SK-N-SH treated with all-trans-retinoic acid at 6 μM for 48 hours (cell line): Measurements from ENCODE around the gene SEZ6L.

Source experiments
- ARNTL ChIP-seq: fragments of 450-650 bp; formaldehyde crosslinking; IDR thresholded peaks from 2 replicates; pipeline ENCODE4 v1.5.0; 2020; ENCODE audit warnings: low read depth, mild to moderate bottlenecking, moderate library complexity, borderline replicate concordance
- GLIS3 ChIP-seq: fragments of 250-450 bp; sonication (Bioruptor Pico); IDR thresholded peaks from 2 replicates; pipeline ENCODE4 v1.5.0; 2020; ENCODE audit warnings: mild to moderate bottlenecking, moderate library complexity
- OSR1 ChIP-seq: fragments of 250-450 bp; sonication (Bioruptor Pico); IDR thresholded peaks from 2 replicates; pipeline ENCODE4 v1.8.0; 2022; ENCODE audit warnings: moderate library complexity, mild to moderate bottlenecking, inconsistent platforms
- TOX ChIP-seq: fragments of 250-450 bp; sonication (Bioruptor Pico); IDR thresholded peaks from 2 replicates; pipeline ENCODE4 v1.8.0; 2021; ENCODE audit warnings: mild to moderate bottlenecking, moderate library complexity, borderline replicate concordance
- ZC3H10 ChIP-seq: fragments of 250-450 bp; sonication (Bioruptor Pico); IDR thresholded peaks from 2 replicates; pipeline ENCODE4 v1.5.1; 2021; ENCODE audit warnings: mild to moderate bottlenecking, moderate library complexity
- ZNF8 ChIP-seq: fragments of 450-650 bp; formaldehyde crosslinking; IDR thresholded peaks from 2 replicates; pipeline ENCODE4 v1.5.0; 2020; ENCODE audit warnings: mild to moderate bottlenecking, moderate library complexity
- TF ChIP-seq, protein P1 (sequence below): fragments of 250-450 bp; sonication (Bioruptor Pico); IDR thresholded peaks from 2 replicates; pipeline ENCODE4 v1.8.0; 2020; ENCODE audit warnings: mild to moderate bottlenecking, moderate library complexity, borderline replicate concordance
- TF ChIP-seq, protein P2 (sequence below): fragments of 250-450 bp; sonication (Bioruptor Pico); IDR thresholded peaks from 2 replicates; pipeline ENCODE4 v1.5.1; 2021; ENCODE audit warnings: mild to moderate bottlenecking, moderate library complexity
- TF ChIP-seq, protein P3 (sequence below): fragments of 250-450 bp; sonication (Bioruptor Pico); IDR thresholded peaks from 2 replicates; pipeline ENCODE4 v1.5.0; 2020; ENCODE audit warnings: mild to moderate bottlenecking, moderate library complexity

DNA sequence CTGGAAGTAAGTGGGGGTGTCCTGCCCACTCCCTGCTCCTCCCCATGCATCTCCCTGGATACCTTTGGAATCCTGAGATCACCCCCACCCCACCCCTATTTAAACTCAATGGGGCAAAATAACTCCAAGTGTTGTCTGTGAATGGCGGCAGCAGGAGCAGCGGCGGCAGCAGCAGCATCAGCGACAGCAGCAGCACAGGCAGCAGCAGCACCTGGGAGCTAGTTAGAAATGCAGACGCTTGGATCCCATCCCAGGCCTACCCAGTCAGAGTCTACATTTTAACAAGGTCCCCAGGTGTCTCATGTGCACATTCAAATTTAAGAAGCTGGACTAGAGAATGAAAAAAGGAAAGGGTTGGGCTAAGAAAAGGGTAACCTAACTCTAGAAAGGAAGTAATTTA lies 82.6 kb downstream of the SEZ6L start:
- TF ChIP-seq, protein P1, sequence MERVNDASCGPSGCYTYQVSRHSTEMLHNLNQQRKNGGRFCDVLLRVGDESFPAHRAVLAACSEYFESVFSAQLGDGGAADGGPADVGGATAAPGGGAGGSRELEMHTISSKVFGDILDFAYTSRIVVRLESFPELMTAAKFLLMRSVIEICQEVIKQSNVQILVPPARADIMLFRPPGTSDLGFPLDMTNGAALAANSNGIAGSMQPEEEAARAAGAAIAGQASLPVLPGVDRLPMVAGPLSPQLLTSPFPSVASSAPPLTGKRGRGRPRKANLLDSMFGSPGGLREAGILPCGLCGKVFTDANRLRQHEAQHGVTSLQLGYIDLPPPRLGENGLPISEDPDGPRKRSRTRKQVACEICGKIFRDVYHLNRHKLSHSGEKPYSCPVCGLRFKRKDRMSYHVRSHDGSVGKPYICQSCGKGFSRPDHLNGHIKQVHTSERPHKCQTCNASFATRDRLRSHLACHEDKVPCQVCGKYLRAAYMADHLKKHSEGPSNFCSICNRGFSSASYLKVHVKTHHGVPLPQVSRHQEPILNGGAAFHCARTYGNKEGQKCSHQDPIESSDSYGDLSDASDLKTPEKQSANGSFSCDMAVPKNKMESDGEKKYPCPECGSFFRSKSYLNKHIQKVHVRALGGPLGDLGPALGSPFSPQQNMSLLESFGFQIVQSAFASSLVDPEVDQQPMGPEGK (CRISPR knock-in tag) = no peak
- TF ChIP-seq ARNTL (CRISPR knock-in tag) (no peak), GLIS3 (CRISPR knock-in tag) (no peak), ZNF8 (no peak), TOX (CRISPR knock-in tag) (no peak), OSR1 (CRISPR knock-in tag) (no peak), ZC3H10 (CRISPR knock-in tag) (no peak)
- TF ChIP-seq, protein P2, sequence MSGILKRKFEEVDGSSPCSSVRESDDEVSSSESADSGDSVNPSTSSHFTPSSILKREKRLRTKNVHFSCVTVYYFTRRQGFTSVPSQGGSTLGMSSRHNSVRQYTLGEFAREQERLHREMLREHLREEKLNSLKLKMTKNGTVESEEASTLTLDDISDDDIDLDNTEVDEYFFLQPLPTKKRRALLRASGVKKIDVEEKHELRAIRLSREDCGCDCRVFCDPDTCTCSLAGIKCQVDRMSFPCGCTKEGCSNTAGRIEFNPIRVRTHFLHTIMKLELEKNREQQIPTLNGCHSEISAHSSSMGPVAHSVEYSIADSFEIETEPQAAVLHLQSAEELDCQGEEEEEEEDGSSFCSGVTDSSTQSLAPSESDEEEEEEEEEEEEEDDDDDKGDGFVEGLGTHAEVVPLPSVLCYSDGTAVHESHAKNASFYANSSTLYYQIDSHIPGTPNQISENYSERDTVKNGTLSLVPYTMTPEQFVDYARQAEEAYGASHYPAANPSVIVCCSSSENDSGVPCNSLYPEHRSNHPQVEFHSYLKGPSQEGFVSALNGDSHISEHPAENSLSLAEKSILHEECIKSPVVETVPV (CRISPR knock-in tag) = no peak
- TF ChIP-seq, protein P3, sequence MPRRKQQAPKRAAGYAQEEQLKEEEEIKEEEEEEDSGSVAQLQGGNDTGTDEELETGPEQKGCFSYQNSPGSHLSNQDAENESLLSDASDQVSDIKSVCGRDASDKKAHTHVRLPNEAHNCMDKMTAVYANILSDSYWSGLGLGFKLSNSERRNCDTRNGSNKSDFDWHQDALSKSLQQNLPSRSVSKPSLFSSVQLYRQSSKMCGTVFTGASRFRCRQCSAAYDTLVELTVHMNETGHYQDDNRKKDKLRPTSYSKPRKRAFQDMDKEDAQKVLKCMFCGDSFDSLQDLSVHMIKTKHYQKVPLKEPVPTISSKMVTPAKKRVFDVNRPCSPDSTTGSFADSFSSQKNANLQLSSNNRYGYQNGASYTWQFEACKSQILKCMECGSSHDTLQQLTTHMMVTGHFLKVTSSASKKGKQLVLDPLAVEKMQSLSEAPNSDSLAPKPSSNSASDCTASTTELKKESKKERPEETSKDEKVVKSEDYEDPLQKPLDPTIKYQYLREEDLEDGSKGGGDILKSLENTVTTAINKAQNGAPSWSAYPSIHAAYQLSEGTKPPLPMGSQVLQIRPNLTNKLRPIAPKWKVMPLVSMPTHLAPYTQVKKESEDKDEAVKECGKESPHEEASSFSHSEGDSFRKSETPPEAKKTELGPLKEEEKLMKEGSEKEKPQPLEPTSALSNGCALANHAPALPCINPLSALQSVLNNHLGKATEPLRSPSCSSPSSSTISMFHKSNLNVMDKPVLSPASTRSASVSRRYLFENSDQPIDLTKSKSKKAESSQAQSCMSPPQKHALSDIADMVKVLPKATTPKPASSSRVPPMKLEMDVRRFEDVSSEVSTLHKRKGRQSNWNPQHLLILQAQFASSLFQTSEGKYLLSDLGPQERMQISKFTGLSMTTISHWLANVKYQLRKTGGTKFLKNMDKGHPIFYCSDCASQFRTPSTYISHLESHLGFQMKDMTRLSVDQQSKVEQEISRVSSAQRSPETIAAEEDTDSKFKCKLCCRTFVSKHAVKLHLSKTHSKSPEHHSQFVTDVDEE (CRISPR knock-in tag) = no peak
